ENCODE results near the gene EXOC4.

GRCh38 chr7:133297093-133297492 is 44.2 kb downstream of the EXOC4 start:
- TF ChIP-seq EZH2 (IDR thresholded peaks at IDR 0.05) (no peak), POLR2AphosphoS5 (IDR thresholded peaks at IDR 0.05; ENCODE audit: borderline replicate concordance, low read depth, low read length) (no peak), FOXP2 (optimal IDR thresholded peaks at IDR 0.05; ENCODE audit: control extremely low read depth, extremely low read length, insufficient read depth) (no peak)

Measured in SK-N-MC (cell line).